Ammon's horn (tissue), 1 donor: ENCODE measurements around the gene ELOVL4.

Experiments
- DNase-seq: peaks from one replicate; pipeline ENCODE4 v3.0.0-alpha.2; 2016; ENCODE audit warnings: low spot score

The ELOVL4 gene

GRCh38 chr6:79947191-79948186 is at the start of gene ELOVL4:
ELOVL4 (minus strand) TSS chr6:79947553; CDS start chr6:79947279, 274 bp downstream.
- peak; percentile 86 for DNase-seq

- no peak for DNase-seq
These were observed 46.6 kb upstream of the ELOVL4 start for GRCh38 chr6:79993911-79994309.

GRCh38 chr6:79993012-79993910 is 45.9 kb upstream of the ELOVL4 start:
- no peak for DNase-seq

- no peak for DNase-seq
These were observed 42.3 kb upstream of the ELOVL4 start for GRCh38 chr6:79989641-79990040.

GRCh38 chr6:79985128-79985527 is 37.8 kb upstream of the ELOVL4 start:
- DNase-seq, result no peak

- no peak for DNase-seq
These were observed 36.9 kb upstream of the ELOVL4 start for GRCh38 chr6:79984261-79984660.

GRCh38 chr6:79981652-79982051 is 34.3 kb upstream of the ELOVL4 start:
- DNase-seq, result no peak

- no peak for DNase-seq
These were observed 23.8 kb upstream of the ELOVL4 start for GRCh38 chr6:79971193-79971592.

- no peak for DNase-seq
These were observed 22.4 kb upstream of the ELOVL4 start for GRCh38 chr6:79969784-79970183.

- no peak for DNase-seq
These were observed 19.8 kb upstream of the ELOVL4 start for GRCh38 chr6:79967178-79967577.

- DNase-seq, result no peak
These were observed 17.3 kb upstream of the ELOVL4 start for GRCh38 chr6:79964607-79965081.

- no peak for DNase-seq
These were observed 7.5 kb upstream of the ELOVL4 start for GRCh38 chr6:79954849-79955248.

GRCh38 chr6:79949233-79949632 is 1.9 kb upstream of the ELOVL4 start:
- DNase-seq, result peak; percentile 66

GRCh38 chr6:79946272-79947190 is 822 bp downstream of the ELOVL4 start:
- DNase-seq, result peak; percentile 56

GRCh38 chr6:79943133-79943532 is 4.2 kb downstream of the ELOVL4 start:
- DNase-seq, result no peak

- no peak for DNase-seq
These were observed 5.7 kb downstream of the ELOVL4 start for GRCh38 chr6:79941489-79942151.

- no peak for DNase-seq
These were observed 18.8 kb downstream of the ELOVL4 start for GRCh38 chr6:79928478-79928998.

GRCh38 chr6:79927758-79928157 is 19.6 kb downstream of the ELOVL4 start:
- DNase-seq, result no peak

GRCh38 chr6:79923270-79923669 is 24.1 kb downstream of the ELOVL4 start:
- no peak for DNase-seq

- no peak for DNase-seq
These were observed 25.3 kb downstream of the ELOVL4 start for GRCh38 chr6:79922018-79922417.

GRCh38 chr6:79913369-79913768 is 34.0 kb downstream of the ELOVL4 start:
- DNase-seq, result no peak
